HG03442 (cell line): ENCODE data around the gene NKX2-8.
A peak's percentile ranks its signal among the peaks of the same experiment; 100 is the strongest.

Experiments
- ATAC-seq: cut with Tn5 transposase; IDR thresholded peaks from one replicate; pipeline ENCODE4 v1.9.1; 2021; ENCODE audit warnings: mild to moderate bottlenecking, moderate library complexity; ENCODE audit not compliant: unreplicated experiment

Gene NKX2-8

GRCh38 chr14:36582011-36582873, at the start of gene NKX2-8:
TSS of gene NKX2-8 (minus strand) at chr14:36582614. CDS start at chr14:36582389, 225 bp downstream.
- no peak for ATAC-seq

GRCh38 chr14:36627981-36628380, 45.6 kb upstream of the NKX2-8 start:
- ATAC-seq: no peak

- ATAC-seq: peak; percentile 60
Observed at GRCh38 chr14:36626151-36626550, 43.7 kb upstream of the NKX2-8 start.

GRCh38 chr14:36625436-36625835, 43.0 kb upstream of the NKX2-8 start:
- ATAC-seq: no peak

- no peak for ATAC-seq
Observed at GRCh38 chr14:36625014-36625413, 42.6 kb upstream of the NKX2-8 start.

- no peak for ATAC-seq
Observed at GRCh38 chr14:36619853-36620252, 37.4 kb upstream of the NKX2-8 start.

- ATAC-seq: no peak
Observed at GRCh38 chr14:36619131-36619530, 36.7 kb upstream of the NKX2-8 start.

- no peak for ATAC-seq
Observed at GRCh38 chr14:36618641-36619040, 36.2 kb upstream of the NKX2-8 start.

- ATAC-seq: no peak
Observed at GRCh38 chr14:36617824-36618223, 35.4 kb upstream of the NKX2-8 start.

GRCh38 chr14:36605506-36605857, 23.1 kb upstream of the NKX2-8 start:
- no peak for ATAC-seq

GRCh38 chr14:36604757-36605505, 22.5 kb upstream of the NKX2-8 start:
- ATAC-seq: no peak

- no peak for ATAC-seq
Observed at GRCh38 chr14:36600431-36600830, 18.0 kb upstream of the NKX2-8 start.

- no peak for ATAC-seq
Observed at GRCh38 chr14:36591482-36591881, 9.1 kb upstream of the NKX2-8 start.

GRCh38 chr14:36588788-36589187, 6.4 kb upstream of the NKX2-8 start:
- ATAC-seq: no peak

GRCh38 chr14:36588119-36588518, 5.7 kb upstream of the NKX2-8 start:
- no peak for ATAC-seq

GRCh38 chr14:36585100-36585499, 2.7 kb upstream of the NKX2-8 start:
- ATAC-seq: no peak

- no peak for ATAC-seq
Observed at GRCh38 chr14:36583893-36584811, 1.7 kb upstream of the NKX2-8 start.

GRCh38 chr14:36583242-36583892, 953 bp upstream of the NKX2-8 start:
- ATAC-seq: no peak

GRCh38 chr14:36582874-36583241, 444 bp upstream of the NKX2-8 start:
- no peak for ATAC-seq
